CD14-positive monocyte (primary cell): ENCODE data around the gene RPS2. TPM values are rescaled to one million over a fixed set of nuclear protein-coding genes. Genes with fewer than 3 reads are reported as not detected.

Source experiments
- DNase-seq, 3 donors: peaks; one replicate each; pipeline ENCODE4 v3.0.0-alpha.2; 2011 to 2022
- H2AFZ ChIP-seq: 2 replicates; pipeline ENCODE4 v1.6.0; 2012; ENCODE audit warnings: mild to moderate bottlenecking, low read depth, low read length, inconsistent platforms; ENCODE audit not compliant: insufficient read depth, poor library complexity, severe bottlenecking
- H3K27ac ChIP-seq, 2 donors: 1 replicate in 1 of 2; 2 replicates in 1 of 2; pipeline ENCODE4 v1.5.1; 2012 to 2013; ENCODE audit warnings: low read length in 2 of 2, control low read depth in 1 of 2, inconsistent platforms in 1 of 2, low read depth in 1 of 2, mild to moderate bottlenecking in 1 of 2
- H3K27me3 ChIP-seq, 2 donors: one replicate each; pipeline versions ENCODE4 v1.6.0 to v1.6.1; 2011 to 2013; ENCODE audit warnings: low read length in 2 of 2; ENCODE audit not compliant: control insufficient read depth in 2 of 2, insufficient read depth in 2 of 2
- H3K36me3 ChIP-seq, 2 donors: replicated peaks in 1 of 2; 1 replicate in 1 of 2; 2 replicates in 1 of 2; pipeline versions ENCODE4 v1.5.1 to v1.6.1; 2012 to 2013; ENCODE audit warnings: low read length in 2 of 2, control low read depth in 1 of 2, inconsistent platforms in 1 of 2, mild to moderate bottlenecking in 1 of 2; ENCODE audit not compliant: insufficient read depth in 2 of 2, control insufficient read depth in 1 of 2
- H3K4me1 ChIP-seq, 2 donors: 1 replicate in 1 of 2; 2 replicates in 1 of 2; pipeline versions ENCODE4 v1.5.1 to v1.6.1; 2012 to 2013; ENCODE audit warnings: low read length in 2 of 2, control low read depth in 1 of 2, inconsistent platforms in 1 of 2, mild to moderate bottlenecking in 1 of 2, moderate library complexity in 1 of 2; ENCODE audit not compliant: insufficient read depth in 2 of 2, control insufficient read depth in 1 of 2
- H3K4me2 ChIP-seq: replicated peaks from 2 replicates; pipeline ENCODE3; 2012; ENCODE audit warnings: low read length, moderate library complexity, mild to moderate bottlenecking; ENCODE audit not compliant: poor library complexity, severe bottlenecking; ENCODE audit errors: extremely low read depth
- H3K4me3 ChIP-seq, 3 experiments: fragments of 200-600 bp in 1 of 3; sonication (generic) in 1 of 3; replicated peaks in 1 of 3; 1 replicate in 2 of 3; 2 replicates in 1 of 3; pipeline ENCODE4 v1.5.1; 2011 to 2013; ENCODE audit warnings: low read length in 3 of 3, mild to moderate bottlenecking in 3 of 3, control low read depth in 2 of 3, low read depth in 2 of 3, inconsistent platforms in 1 of 3, moderate library complexity in 1 of 3
- H3K79me2 ChIP-seq: 2 replicates; pipeline ENCODE4 v1.6.0; 2012; ENCODE audit warnings: mild to moderate bottlenecking, control low read depth, inconsistent platforms, low read length, moderate library complexity; ENCODE audit not compliant: insufficient read depth
- H3K9ac ChIP-seq: 2 replicates; pipeline ENCODE4 v1.6.0; 2017; ENCODE audit warnings: low read length, mild to moderate bottlenecking; ENCODE audit not compliant: insufficient read depth, poor library complexity, severe bottlenecking
- H3K9me3 ChIP-seq, 2 donors: replicated peaks in 1 of 2; 1 replicate in 1 of 2; 2 replicates in 1 of 2; pipeline versions ENCODE4 v1.5.1 to v1.6.1; 2012 to 2013; ENCODE audit warnings: low read length in 2 of 2, control low read depth in 1 of 2; ENCODE audit not compliant: control insufficient read depth in 1 of 2, insufficient read depth in 1 of 2
- H4K20me1 ChIP-seq: 2 replicates; pipeline ENCODE4 v1.6.0; 2012; ENCODE audit warnings: mild to moderate bottlenecking, low read length, control low read depth, moderate library complexity; ENCODE audit not compliant: insufficient read depth
- H3K27ac Mint-ChIP-seq, 7 donors: one replicate each; pipeline ENCODE4 v1.8.0; 2020; ENCODE audit warnings: mild to moderate bottlenecking in 7 of 7, mixed read lengths in 7 of 7, moderate library complexity in 6 of 7, inconsistent platforms in 2 of 7
- H3K27me3 Mint-ChIP-seq, 3 donors: one replicate each; pipeline ENCODE4 v1.8.0; 2021 to 2022; ENCODE audit warnings: low read depth in 3 of 3, mild to moderate bottlenecking in 3 of 3, mixed read lengths in 3 of 3, moderate library complexity in 3 of 3, inconsistent platforms in 1 of 3
- H3K36me3 Mint-ChIP-seq, 2 donors: one replicate each; pipeline ENCODE4 v1.8.0; 2020; ENCODE audit warnings: mixed read lengths in 2 of 2, inconsistent platforms in 1 of 2, mild to moderate bottlenecking in 1 of 2
- H3K4me1 Mint-ChIP-seq: one replicate; pipeline ENCODE4 v1.8.0; 2020; ENCODE audit warnings: mild to moderate bottlenecking, mixed read lengths
- H3K4me3 Mint-ChIP-seq, 2 donors: one replicate each; pipeline ENCODE4 v1.8.0; 2020; ENCODE audit warnings: mild to moderate bottlenecking in 2 of 2, mixed read lengths in 2 of 2, moderate library complexity in 1 of 2
- H3K9me3 Mint-ChIP-seq, 7 donors: one replicate each; pipeline ENCODE4 v1.8.0; 2020 to 2022; ENCODE audit warnings: mixed read lengths in 7 of 7, mild to moderate bottlenecking in 6 of 7, moderate library complexity in 6 of 7, inconsistent platforms in 2 of 7
- CTCF ChIP-seq: fragments of 200-600 bp; IDR thresholded peaks from one replicate; pipeline ENCODE4 v1.8.0; 2022; ENCODE audit warnings: antibody characterized with exemption, mild to moderate bottlenecking
- WGBS: methylation state at CpG from one replicate; pipeline ENCODE4 v1.1.5; 2013; ENCODE audit warnings: missing lambda C conversion rate; ENCODE audit not compliant: insufficient coverage; 5-methylcytosine and 5-hydroxymethylcytosine counted together
- intact Hi-C, 2 donors: fragments of 100-400 bp; cut with micrococcal nuclease; formaldehyde crosslinking; loops; one replicate each; pipeline versions ENCODE4 v1.15.0 to v1.15.1; 2023
- polyA plus RNA-seq, 3 donors: library from polyadenylated mRNA; depleted of rRNA in 1 of 3; unstranded in 2 of 3; stranded (reverse) in 1 of 3; fragments of 300-500 nt in 2 of 3; fragments of >200 nt in 1 of 3; fragmentation: Illumina TruSeq in 2 of 3; gene quantifications; 1 replicate in 2 of 3; 2 replicates in 1 of 3; pipeline ENCODE4 v1.2.3, GENCODE V29; 2012 to 2021

The RPS2 gene
- polyA plus RNA-seq, 3 donors: 1,849 to 2,136 (median 1,893) TPM

DNA sequence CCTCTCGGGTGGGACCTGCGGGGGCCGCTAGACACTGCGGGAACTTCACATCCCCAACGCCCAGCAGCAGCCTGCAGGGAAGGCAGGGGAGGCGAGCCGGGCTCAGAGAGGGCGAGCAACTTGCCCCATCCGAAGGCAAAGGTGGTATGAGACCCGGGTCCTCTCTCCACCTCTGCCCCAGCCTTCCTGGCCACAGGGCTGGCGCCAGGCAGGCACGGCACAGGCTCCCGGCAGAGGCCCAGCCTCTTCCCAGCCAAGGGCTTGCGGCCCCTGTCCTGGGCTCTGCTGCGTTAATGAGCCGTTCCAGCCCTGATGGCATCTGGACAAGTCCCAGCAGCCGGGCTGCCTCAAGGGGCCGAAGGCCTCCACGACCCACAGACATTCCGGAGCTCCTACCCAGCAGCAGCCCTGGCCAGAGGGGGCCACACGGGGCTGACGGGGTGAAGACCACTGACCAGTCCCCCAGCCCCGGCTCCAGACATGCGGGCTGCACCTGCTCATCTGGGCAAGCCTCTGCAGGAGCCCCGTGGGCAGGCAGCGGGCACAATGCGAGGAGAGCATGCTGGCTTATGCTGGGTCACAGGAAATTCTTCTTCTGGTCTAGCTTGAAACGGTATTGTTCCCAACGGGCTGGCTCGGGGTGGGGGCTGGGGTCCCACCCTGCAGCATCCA is 45.2 kb downstream of the RPS2 start:
- Histone ChIP-seq H3K27ac (no peak overlapping the region), H2AFZ (no peak overlapping the region), H3K27me3 (peaks cover 18 to 87% of the 10 kb centered on the region in 2 donors), H3K4me2 (no peak overlapping the region), H3K4me3 (no peak overlapping the region), H4K20me1 (no peaks in the 10 kb centered on the region), H3K79me2 (no peaks in the 10 kb centered on the region), H3K9ac (no peak overlapping the region), H3K9me3 (peaks cover 0 to 15% of the 10 kb centered on the region in 2 donors), H3K36me3 (no peaks in the 10 kb centered on the region), H3K4me1 (peaks cover 6 to 9% of the 10 kb centered on the region in 2 donors)
- Mint-ChIP-seq H3K36me3 (peaks cover 0 to 6% of the 10 kb centered on the region in 2 donors), H3K9me3 (peaks cover 0 to 20% (median 6%) of the 10 kb centered on the region in 7 donors), H3K27me3 (peaks cover 82 to 96% (median 92%) of the 10 kb centered on the region in 3 donors), H3K4me3 (peak overlapping the region in 1 of 2 donors; percentile 75), H3K4me1 (peaks cover 16% of the 10 kb centered on the region), H3K27ac (no peak overlapping the region)
- TF ChIP-seq CTCF: no peak
- 37% methylated on average over 29 of the region's 30 CpGs for WGBS
- intact Hi-C loops: no loop called here
- DNase-seq: no peak

DNA sequence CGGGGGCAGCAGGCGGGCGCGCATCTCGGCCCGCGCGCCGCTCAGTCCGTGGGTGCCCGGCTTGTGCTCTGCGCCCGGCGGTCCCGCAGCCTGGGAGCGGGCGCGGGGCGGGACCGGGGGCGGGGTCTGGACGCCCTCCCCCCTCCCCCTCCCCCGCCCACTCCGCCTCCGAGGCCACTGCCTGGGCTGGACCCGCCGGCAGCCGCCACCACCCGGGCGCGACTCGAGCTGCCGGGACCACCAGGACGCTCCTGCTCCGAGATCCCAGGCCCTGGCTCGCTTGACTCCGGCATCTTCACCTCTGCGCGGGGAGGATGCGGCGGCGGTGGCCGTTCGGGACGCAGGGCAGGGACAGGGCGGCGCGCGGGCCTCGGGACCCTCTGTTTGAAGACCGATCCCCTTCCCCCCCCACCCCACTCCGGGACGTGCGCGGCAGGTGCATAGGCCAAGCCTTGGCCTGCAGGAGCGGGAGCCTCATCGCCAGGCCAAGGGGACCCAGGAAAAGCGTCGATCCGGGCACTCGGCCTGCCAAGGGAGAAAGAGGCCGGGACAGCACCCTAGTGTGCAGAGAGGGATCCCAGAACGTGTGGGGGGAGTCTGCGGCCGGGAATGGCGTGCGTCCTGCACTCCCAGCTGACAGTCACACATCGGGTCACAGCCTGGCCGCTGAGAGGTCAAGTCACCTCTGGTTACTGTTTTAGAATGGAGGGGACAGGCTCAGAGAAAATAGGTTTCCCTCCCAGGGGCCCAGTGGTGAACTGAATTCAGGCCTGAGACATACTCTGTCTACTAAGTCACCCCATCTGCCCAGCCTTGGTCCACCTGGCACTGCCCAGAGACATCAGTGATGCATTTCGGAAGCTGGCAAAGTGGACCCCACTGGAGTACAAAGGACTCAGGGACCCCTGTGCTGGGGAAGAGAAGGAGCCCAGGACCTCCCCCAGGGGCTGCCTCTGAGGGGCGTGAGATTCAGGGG is 46.0 kb downstream of the RPS2 start, which contains the start of gene HS3ST6:
TSS of gene HS3ST6 (minus strand) at position 65 of the 976 bp plus-strand sequence. CDS start 92 bp downstream, outside the sequence.
- no peak for TF ChIP-seq CTCF
- no peaks in the 10 kb centered on the region for H3K79me2 ChIP-seq
- H3K9me3 ChIP-seq: peaks cover 0 to 15% of the 10 kb centered on the region in 2 donors
- H3K4me2 ChIP-seq: no peak within 1 kb of the TSS
- no peaks in the 10 kb centered on the region for H4K20me1 ChIP-seq
- intact Hi-C loops: no loop called here
- Mint-ChIP-seq H3K36me3 (peaks cover 0 to 6% of the 10 kb centered on the region in 2 donors), H3K4me1 (peaks cover 16% of the 10 kb centered on the region), H3K27ac (no peak within 1 kb of the TSS), H3K9me3 (peaks cover 0 to 20% (median 6%) of the 10 kb centered on the region in 7 donors), H3K4me3 (peak within 1 kb of the TSS in 1 of 2 donors; percentile 73), H3K27me3 (peaks cover 78 to 96% (median 90%) of the 10 kb centered on the region in 3 donors)
- H3K36me3 ChIP-seq: no peaks in the 10 kb centered on the region
- peaks cover 18 to 85% of the 10 kb centered on the region in 2 donors for H3K27me3 ChIP-seq
- no peak within 1 kb of the TSS for H3K27ac ChIP-seq
- no peak within 1 kb of the TSS for H3K9ac ChIP-seq
- no peak for DNase-seq
- 6% methylated on average over 47 of the region's 71 CpGs for WGBS
- no peak within 1 kb of the TSS for H3K4me3 ChIP-seq
- no peak within 1 kb of the TSS for H2AFZ ChIP-seq
- peaks cover 5 to 7% of the 10 kb centered on the region in 2 donors for H3K4me1 ChIP-seq
